Astrocyte (in vitro differentiated cells and primary cell): ENCODE data around the gene DNAH14.

Source experiments
- CTCF ChIP-seq: IDR thresholded peaks from 2 replicates; pipeline ENCODE4 v1.5.1; 2011; ENCODE audit warnings: low read depth, mild to moderate bottlenecking, inconsistent platforms, low read length, moderate library complexity; ENCODE audit not compliant: insufficient read depth
- EZH2 ChIP-seq: IDR thresholded peaks from 2 replicates; pipeline ENCODE4 v1.6.1; 2012; ENCODE audit warnings: mild to moderate bottlenecking, low read length, inconsistent platforms; ENCODE audit not compliant: insufficient read depth

GRCh38 chr1:225228871-225229303, 299.4 kb downstream of the DNAH14 start:
- TF ChIP-seq CTCF (no peak), EZH2 (no peak)
